SHP77 (cell line): ENCODE measurements around the gene RPGRIP1.
"Not testable (repeated sequence)": the region's sequence is repeated elsewhere in the genome, so short reads cannot be mapped to it uniquely, and the experiment has no call there.

Source experiments
- DNase-seq, 2 experiments: peaks; one replicate each; lab custom pipeline; 2025; lab: John Stamatoyannopoulos, UW

The RPGRIP1 gene

GRCh38 chr14:21279783-21280182 lies at the start of gene RPGRIP1:
Gene RPGRIP1, plus strand, starts transcription at chr14:21280083. Its CDS starts 7,894 bp downstream, at chr14:21287977.
- no peak for DNase-seq

DNA sequence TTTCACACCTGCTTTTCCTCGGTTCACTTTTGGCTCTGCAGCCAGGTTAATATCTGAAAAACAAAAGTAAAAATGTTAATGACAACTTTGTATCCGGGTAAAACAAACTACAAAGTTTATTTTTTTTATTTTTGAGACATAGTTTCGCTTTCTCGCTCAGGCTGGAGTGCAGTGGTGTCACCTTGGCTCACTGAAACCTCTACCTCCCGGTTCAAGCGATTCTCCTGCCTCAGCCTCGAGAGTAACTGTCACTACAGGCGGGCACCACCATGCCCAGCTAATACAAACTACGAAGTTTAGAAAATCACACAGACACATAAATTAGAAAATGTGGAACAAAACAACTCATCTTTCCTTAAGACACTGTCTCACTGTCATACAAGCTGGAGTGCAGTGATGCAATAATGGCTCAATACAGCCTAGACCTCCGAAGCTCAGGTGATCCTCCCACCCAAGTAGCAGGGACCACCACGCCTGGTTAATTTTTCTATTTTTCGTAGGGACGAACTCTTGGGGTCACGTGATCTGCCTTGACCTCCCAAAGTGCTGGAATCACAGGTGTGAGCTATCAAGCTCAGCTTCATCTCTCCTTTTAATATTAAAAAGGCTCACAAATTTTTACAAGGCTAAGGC lies 48.7 kb upstream of the RPGRIP1 start:
- no peak for DNase-seq

GRCh38 chr14:21233457-21234076 lies 46.3 kb upstream of the RPGRIP1 start:
- no peak for DNase-seq

- DNase-seq, result no peak
These were observed 45.8 kb upstream of the RPGRIP1 start for GRCh38 chr14:21234112-21234511.

- no peak for DNase-seq
These were observed 42.7 kb upstream of the RPGRIP1 start for GRCh38 chr14:21236948-21237797.

GRCh38 chr14:21238823-21239518 lies 40.9 kb upstream of the RPGRIP1 start:
- no peak for DNase-seq

- no peak for DNase-seq
These were observed 39.5 kb upstream of the RPGRIP1 start for GRCh38 chr14:21240417-21240816.

GRCh38 chr14:21241218-21241819 lies 38.6 kb upstream of the RPGRIP1 start:
- DNase-seq, result no peak

DNA sequence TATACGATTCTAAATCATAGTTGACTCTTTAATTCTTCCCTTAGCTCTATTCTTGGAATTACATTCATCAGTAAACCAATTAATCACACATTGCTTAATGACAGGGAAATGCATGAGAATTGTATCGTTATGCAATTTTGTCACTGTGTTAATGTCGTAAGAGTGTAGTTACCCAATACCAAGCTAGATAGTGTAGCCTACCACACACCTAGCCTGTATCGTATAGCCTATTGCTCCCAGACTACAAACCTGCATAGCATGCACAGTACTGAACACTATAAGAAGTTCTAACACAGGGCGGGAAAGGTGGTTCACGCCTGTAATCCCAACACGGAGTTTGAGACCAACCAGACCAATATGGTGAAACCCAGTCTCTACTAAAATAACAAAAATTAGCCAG lies 35.3 kb upstream of the RPGRIP1 start:
- DNase-seq, result no peak

DNA sequence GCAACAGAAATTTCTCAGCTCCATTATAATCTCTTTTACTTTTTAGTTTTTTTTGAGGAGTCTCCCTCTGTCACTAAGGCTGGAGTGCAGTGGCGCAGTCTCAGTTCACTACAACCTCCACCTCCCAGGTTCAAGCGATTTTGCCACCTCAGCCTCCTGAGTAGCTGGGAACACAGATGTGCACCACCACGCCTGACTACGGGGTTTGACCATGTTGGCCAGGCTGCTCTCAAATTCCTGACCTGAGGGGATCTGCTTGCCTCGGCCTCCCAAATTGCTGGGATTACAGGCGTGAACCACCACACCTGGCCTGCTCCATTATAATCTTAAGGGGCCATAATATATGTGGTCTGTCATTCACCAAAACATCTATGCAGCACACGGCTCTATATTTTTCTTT lies 34.1 kb upstream of the RPGRIP1 start:
- no peak for DNase-seq

DNA sequence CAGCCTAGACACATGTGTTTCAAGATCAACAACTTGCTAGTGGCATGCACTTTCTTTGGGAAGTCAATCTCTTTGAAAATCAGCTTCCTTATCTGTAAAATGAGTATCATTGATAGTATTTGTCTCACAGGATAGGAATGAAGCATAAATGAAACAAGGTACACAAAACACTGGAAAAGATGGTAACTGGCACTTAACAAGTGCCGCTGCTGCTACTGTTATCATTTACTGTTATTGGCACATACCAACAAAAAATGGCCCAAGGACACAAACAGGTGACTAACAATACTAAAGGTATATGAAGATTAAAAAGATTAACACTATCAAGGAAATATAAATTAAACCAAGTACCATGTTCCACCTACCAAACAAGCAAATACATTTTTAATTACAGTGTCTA lies 31.5 kb upstream of the RPGRIP1 start:
- no peak for DNase-seq

- DNase-seq, result no peak
These were observed 31.0 kb upstream of the RPGRIP1 start for GRCh38 chr14:21248739-21249411.

DNA sequence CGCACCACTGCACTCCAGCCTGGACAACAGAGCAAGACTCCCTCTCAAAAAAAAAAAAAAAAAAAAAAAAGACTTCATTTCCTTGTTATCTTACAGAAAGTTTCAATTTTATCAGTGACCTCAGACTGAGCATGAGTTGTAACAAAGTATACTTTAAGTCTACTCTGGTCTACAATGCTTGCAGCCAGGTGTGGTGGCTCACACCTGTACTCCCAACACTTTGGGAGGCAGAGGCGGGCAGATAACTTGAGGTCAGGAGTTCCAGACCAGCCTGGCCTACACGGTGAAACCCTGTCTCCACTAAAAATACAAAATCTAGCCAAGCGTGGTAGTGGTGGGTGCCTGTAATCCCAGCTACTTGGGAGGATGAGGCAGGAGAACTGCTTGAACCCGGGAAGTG lies 28.7 kb upstream of the RPGRIP1 start:
- no peak for DNase-seq

GRCh38 chr14:21252149-21252548 lies 27.7 kb upstream of the RPGRIP1 start:
- DNase-seq, result no peak

GRCh38 chr14:21255385-21256101 lies 24.3 kb upstream of the RPGRIP1 start:
- DNase-seq, result no peak

GRCh38 chr14:21256102-21256447 lies 23.8 kb upstream of the RPGRIP1 start:
- DNase-seq, result not testable (repeated sequence)

GRCh38 chr14:21256539-21257393 lies 23.1 kb upstream of the RPGRIP1 start:
- no peak for DNase-seq

- DNase-seq, result no peak
These were observed 22.4 kb upstream of the RPGRIP1 start for GRCh38 chr14:21257394-21257909.

DNA sequence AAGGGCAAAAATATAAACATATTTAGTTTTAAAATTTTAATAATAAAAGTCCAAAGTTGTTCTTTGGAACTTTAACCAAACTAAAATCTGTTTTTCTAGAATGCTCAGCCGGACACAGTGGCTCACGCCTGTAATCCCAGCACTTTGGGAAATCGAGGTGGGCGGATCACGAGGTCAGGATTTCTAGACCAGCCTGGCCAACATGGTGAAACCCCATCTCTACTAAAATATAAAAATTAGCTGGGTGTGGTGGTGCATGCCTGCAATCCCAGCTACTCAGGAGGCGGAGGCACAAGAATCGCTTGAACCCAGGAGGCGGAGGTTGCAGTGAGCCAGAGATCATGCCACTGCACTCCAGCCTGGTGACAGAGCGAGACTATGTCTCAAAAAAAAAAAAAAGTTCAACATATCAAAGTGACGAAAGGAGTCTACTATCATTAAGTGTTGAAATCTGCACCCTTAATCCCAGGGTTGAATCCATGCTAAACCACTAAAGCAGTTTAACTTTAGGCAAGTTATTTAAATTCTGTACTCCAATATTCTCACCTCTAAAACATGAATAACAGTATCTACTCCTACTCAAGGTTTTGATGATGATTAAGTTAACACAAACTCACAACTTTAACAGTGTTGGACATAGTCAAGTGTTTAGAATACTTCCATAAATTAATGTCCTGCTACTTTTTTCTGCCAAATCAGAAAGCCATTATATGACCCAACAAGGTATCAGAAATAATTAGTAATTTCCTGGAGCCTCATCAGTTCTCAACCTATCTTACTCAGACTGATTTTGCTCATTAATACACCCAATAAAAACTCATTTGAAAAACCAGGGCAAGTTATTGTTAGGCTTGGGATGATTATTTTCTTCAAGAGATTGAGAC lies 21.6 kb upstream of the RPGRIP1 start:
- DNase-seq, result no peak
